Fibroblast of skin of abdomen (primary cell): ENCODE measurements around the gene AGBL4.

Experiments used
- DNase-seq: peaks from one replicate; pipeline ENCODE4 v3.0.0-alpha.2; 2013

Gene AGBL4

DNA sequence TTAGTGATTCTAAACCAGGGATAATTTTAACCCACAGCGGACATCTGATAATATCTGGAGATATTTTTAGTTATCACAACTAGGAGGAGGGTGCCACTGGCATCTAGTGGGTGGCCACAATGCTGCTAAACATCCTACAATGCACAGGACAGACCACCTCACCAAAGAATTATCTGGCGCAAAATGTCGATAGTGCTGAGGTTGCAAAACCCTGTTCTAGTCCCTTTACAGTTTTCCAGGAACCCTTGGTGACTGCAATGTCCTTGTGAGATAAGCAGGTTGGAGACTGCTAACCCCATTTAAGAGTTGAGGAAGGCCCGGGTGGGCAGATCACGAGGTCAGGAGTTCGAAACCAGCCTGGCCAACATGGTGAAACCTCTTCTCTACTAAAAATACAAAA, 1083.9 kb downstream of the AGBL4 start:
- no peak for DNase-seq

- peak; percentile 69 for DNase-seq
These were observed 1084.7 kb downstream of the AGBL4 start for GRCh38 chr1:48939042-48939441.

GRCh38 chr1:48937732-48938131, 1086.0 kb downstream of the AGBL4 start:
- DNase-seq, result no peak

DNA sequence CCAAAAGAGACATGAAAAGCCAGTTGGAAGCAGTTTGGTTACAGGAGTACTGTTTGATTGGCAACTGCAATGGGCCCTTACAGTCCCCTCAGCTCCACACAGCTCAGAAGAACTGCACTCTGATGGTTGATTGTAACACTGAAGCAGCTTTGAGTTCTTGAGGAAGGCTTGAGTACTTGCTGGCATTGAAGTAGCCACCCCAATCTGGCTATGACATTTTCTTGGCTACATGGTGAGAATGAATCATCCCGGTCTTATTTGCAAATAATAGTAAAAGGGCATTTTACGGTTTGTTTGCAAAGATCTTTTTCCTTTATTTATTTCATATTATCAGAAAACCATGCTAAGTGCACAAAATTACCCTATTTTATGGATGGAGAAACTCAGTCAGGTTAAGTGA, 1087.3 kb downstream of the AGBL4 start:
- no peak for DNase-seq

GRCh38 chr1:48932366-48932765, 1091.4 kb downstream of the AGBL4 start:
- no peak for DNase-seq

DNA sequence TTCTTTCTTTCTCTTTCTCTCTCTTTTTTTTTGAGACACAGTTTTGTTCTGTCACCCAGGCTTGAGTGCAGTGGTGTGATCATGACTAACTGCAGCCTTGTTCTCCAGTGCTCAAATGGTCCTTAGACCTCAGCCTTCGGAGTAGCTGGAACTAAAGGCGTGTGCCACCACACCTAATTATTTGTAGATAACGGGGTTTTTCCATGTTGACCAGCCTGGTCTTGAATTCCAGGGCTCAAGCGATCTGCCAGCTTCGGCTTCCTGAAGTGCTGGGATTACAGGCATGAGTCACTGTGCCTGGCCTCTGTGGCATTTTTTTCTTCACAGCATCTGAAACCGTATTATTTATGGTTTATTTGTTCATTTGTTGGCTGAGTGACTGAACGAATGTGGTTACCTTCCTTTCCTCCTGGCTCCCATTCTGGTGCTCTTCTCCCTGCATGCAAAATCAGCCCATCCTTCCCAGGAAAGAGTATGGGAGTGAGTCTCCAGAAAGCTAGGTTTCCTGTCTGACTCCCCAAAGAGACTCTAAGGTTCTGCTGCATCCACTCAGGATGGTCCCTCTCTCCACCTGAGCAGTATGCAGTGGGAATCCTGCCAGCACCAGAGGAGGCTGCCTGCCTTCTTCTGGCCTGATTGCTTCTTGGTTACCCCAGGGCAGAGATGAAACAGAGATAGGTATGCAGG, 1092.1 kb downstream of the AGBL4 start:
- peak; percentile 65 for DNase-seq

GRCh38 chr1:48930011-48930410, 1093.7 kb downstream of the AGBL4 start:
- no peak for DNase-seq

DNA sequence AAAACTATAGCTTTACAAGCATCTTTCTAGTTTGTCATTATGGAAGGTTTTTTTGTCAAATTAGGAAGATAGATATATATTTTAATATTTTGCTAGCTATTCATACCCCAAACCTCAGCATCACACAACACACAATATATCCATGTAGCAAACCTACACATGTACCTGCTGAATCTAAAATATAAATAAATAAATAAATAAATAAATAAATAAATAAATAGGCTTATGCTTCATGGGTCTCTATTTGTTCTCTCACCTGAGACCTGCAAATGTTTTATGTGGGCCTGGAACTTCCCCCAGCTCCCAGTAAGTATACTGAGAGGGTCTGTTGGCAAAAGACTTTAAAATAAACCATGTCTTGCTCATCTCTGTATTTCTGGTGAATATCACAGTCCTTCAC, 1099.7 kb downstream of the AGBL4 start:
- DNase-seq, result no peak

- DNase-seq, result no peak
These were observed 1100.6 kb downstream of the AGBL4 start for GRCh38 chr1:48923116-48923515.

DNA sequence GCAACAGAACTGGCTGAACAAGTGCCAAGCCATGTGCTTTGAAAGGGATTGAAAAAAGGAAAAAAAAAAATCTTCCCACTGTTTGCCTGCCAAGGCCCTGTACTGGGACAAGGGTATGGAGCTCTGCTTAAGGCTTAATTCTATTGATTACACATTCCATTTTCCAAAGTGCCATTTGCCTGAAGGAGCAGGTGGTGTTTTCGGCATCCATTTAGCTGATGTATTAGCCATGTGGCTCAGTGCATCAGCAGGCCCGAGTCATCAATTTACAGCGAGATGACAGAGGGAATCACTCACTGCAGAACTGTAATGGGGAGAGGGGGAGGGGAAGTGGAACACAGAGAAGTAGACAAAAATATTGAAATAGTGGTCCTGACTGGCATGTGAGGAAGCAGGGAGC, 1102.9 kb downstream of the AGBL4 start:
- DNase-seq, result peak; percentile 21

DNA sequence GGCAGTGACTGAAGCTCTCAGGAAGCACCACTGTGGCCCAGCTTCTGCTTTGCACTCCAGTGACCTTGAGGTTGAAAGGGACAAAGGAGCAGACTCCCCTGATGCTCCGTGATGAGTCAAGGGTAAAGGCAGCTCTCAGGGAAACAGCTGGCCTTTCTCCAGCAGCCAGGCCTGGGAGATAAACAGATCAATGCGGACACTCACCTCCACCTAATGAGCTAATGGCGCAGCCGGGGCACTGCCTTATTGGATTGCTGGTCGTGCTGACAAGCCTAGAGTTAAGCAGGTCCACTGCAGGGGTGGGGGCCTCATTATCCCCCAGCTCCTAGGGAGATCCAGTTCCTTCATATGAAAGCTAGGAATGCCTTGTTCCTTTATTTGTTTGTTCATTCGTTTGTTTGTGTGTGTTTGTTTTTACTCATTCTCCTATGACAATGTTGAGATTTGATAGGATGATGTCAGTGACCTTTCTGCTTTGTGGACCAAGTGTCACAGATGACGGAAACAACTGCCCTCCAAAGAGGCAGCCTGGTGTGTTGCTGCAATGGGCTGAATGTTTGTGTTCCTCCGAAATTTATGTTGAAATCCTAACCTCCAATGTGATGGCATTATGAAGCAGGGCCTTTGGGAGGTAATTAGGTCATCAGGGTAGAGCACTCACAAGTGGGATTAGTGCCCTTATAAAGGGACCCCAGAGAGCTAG, 1105.7 kb downstream of the AGBL4 start:
- no peak for DNase-seq

DNA sequence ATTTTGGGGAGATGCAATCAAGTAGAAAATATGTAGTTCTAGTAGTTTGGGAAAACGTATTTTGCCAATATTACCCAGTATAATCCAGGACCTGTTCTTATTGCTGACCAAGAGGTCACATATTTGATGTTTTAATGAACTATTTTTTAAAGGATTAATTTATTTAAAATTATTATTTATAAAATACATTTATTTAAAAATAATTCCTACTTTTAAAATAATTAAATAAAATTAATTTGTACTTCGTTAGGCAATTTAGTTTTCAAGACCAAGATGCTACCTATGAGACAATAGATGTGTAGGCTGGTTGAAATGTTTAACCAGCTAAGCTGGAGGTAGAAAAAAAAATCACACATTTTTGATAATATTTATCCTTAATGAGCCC, 1106.7 kb downstream of the AGBL4 start:
- DNase-seq, result no peak

GRCh38 chr1:48916130-48917069, 1107.4 kb downstream of the AGBL4 start:
- DNase-seq, result peak; percentile 86

DNA sequence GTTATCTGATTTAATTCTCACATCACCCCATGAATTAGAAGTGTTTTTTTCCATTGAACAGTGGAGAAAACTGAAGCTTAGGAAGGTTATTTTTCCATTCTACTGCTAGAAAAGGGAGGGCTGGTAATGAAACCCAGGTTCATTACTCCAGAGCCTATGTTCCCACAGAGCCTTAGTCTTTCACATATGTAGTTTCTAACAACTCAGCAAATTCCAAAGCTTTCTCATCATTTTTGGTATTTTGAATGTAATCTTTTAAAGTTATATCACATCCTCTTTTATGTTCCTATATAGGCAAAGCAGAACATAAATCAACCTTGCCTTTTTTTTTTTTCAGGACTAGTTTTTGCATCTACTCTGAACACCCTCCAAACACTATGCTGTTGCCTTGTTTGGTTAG, 1115.1 kb downstream of the AGBL4 start:
- peak; percentile 56 for DNase-seq

DNA sequence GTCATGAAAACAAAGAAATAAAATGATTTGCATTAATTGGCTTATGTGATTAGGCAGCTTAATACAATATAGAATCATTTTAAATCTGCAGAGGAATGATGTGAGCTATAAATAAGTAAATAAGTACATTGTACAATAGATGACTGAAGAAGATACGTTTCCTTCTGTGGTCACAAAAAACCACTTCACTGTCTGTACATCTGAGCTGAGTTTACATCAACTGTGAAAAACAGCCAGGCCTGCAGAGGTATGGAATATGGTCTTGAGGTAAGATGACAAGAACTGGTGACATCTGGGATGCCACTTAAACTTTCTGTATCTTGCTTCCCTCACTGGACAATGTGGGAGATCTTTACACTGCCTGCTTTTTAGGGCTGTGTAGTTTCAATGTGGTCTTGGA, 1117.0 kb downstream of the AGBL4 start:
- no peak for DNase-seq

DNA sequence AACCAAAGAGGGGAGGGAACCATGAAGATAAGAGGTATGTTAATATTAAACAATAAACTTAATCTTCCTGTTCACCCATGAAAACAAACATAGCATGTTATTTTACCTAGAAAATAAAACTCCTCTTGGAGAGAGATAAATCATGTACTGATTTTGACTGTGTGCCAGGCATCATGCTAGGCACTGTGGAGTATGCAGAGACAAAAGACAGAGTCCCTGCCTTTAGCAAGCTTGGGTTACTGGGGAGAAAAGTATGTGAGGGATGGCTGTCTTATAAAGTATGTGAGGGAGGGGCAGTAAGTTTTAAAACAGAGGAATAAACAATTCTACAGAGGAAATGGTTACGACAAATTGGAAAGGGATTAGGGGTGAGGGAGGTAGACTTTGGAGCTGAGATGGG, 1117.6 kb downstream of the AGBL4 start:
- no peak for DNase-seq

DNA sequence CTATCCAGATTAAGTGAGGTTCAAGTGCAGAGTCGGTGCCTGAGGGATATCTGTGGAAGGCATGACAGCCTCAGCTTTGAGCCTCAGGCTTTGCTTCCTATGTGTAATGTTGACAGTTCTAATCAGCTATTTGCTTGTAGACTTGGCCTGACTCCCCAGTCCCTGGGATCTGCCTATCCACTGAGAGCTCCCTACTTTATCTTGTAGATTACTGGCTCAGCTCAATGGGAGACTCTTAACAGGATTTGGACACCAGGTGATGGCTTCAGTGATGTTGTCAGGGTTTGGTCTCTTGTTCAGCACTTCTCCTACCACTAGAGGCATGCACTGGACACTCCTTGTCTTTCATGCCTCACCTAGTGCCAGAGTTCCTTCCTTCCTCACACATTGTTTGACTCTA, 1120.5 kb downstream of the AGBL4 start:
- DNase-seq, result no peak

DNA sequence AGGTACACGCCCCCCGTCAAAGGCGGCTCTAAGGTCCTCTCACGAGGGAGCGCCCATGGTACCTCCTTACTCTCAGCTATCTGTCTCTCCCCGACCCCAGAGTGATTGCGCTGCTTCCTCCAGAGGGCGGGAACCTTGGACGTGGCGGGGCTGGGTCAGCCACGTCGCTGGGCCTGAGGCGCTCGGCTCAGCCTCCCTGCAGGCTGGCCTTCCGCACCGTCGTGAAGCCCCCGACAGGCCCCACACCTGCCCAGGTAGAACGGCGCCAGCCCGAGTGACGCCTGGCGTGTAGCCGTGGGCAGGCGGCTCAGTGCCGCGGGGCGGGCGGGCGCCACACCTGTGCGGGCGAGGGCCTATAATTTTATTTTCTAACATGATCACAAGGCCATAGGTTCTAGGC, 1124.9 kb downstream of the AGBL4 start:
- DNase-seq, result no peak

DNA sequence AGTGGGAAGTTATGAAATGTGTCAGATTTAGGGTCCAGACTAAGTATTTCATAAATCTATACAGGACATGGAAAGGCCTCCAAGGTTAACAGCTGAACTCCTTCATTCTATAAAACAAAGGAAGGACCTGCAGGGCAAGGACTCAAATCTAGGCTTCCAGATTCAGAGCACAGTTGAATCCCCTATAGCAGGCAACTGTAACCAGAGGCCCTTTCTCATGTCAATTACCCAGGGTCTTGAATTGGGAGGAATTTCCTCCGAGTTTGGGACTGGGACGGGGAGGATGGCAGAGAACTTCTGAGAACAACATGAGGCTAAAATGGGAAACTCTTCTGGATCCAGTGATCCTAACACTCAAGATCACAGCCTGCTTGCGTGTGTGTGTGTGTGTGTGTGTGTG, 1134.1 kb downstream of the AGBL4 start:
- no peak for DNase-seq

DNA sequence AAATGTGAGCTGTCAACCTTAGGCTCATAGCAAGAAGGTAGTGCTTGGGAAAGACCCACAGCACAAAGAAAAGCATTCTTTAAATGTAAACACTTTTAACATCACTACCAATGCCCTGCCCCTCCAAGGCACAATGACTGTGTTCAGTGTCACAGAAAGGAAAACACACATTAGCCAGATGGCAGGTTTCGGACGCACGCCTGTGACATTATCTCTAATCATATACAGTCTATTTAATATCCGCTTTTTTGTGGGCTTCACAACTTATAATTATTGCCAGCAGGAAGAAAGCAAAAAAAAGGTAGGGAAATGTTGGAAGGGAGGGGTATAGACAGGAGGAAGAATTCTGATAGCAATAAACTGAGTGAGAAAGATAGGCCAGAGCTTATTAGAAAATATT, 1134.7 kb downstream of the AGBL4 start:
- no peak for DNase-seq

GRCh38 chr1:48887796-48888195, 1136.0 kb downstream of the AGBL4 start:
- DNase-seq, result no peak

- no peak for DNase-seq
These were observed 1141.7 kb downstream of the AGBL4 start for GRCh38 chr1:48882020-48882419.

DNA sequence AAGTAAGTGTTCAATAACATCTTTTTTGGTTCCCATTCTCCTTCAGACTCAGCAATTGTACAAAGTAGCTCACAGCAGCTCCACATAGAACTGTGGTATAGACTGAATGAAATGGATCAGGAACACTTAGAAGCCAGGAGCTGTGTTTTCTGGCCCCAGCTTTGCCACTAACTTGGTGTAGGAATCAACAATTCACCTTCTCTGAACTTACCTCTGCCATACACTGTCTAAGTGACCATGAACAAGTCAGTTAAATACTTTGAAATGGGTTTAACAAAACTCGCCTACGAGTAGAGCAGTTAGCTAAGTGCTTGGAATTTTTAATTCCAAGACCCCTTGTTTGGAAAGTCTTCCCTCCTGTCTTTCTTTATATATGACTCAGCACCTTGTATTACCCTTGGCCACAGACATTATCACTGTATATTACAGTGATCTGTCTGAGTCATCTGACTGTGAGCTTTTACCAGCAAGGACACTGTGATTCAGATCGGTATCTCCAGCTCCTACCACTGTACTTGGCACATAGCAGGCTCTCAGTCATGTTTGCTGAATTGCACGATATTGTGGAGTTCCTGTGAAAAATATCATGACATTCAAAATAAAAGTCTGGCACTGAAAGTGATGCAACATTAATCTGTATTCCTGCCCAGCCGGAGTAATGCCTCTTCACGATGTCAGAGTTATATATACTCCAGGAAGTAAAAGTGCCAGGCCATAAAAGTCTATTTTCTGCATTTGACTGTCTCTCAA, 1145.4 kb downstream of the AGBL4 start:
- DNase-seq, result peak; percentile 93
